Right ventricle myocardium superior (tissue), 1 donor: Measurements from ENCODE around the gene NOVA1. TPM values are rescaled to one million over a fixed set of nuclear protein-coding genes. Genes with fewer than 3 reads are reported as not detected.
A peak's percentile ranks its signal among the peaks of the same experiment; 100 is the strongest.
"Not testable (repeated sequence)": the region's sequence is repeated elsewhere in the genome, so short reads cannot be mapped to it uniquely, and the experiment has no call there.

Experiments
- ATAC-seq: fragments of 200-7000 bp; cut with Tn5 transposase; one replicate; pipeline ENCODE4 v1.9.1; 2020; ENCODE audit warnings: mild to moderate bottlenecking; ENCODE audit not compliant: poor library complexity
- DNase-seq: peaks from one replicate; pipeline ENCODE4 v3.0.0-alpha.2; 2020
- intact Hi-C: fragments of 100-400 bp; cut with DNase I; formaldehyde crosslinking; loops from one replicate; pipeline ENCODE4 v1.11.2; 2022
- long read RNA-seq: library from polyadenylated mRNA; unstranded; transcript quantifications from one replicate; pipeline ENCODE4 v2.0.0, GENCODE V29; 2021
- total RNA-seq: library from RNA; stranded (reverse); fragmentation: NEBNext Ultra II Directional; extraction: Animal tissue kit (Norgen Biotek cat#: 25700); gene quantifications from one replicate; pipeline ENCODE4 v1.2.1, GENCODE V29; 2021
- donor health status: DM: no; HTN: yes; CAD: no; lungs with severe emphysema.

NOVA1 gene
- total RNA-seq = 2.4 TPM
- long read RNA-seq, partial matches to known transcripts = 0 of 2 reads
- long read RNA-seq, other reads (novel, unspliced or antisense) = 2 of 2 reads

- intact Hi-C loops = no loop called here
- ATAC-seq = peak; percentile 72
- no peak for DNase-seq
Observed at GRCh38 chr14:26597589-26598080, at the start of gene NOVA1. NOVA1 (minus strand) TSS chr14:26598033; CDS start chr14:26597436, 597 bp downstream.

- DNase-seq, intact Hi-C loops, ATAC-seq: not testable (repeated sequence)
Observed at GRCh38 chr14:26645057-26645456, 47.2 kb upstream of the NOVA1 start.

GRCh38 chr14:26636561-26636960 is 38.7 kb upstream of the NOVA1 start:
- intact Hi-C loops = no loop called here
- no peak for ATAC-seq
- no peak for DNase-seq

- intact Hi-C loops, DNase-seq, ATAC-seq: not testable (repeated sequence)
Observed at GRCh38 chr14:26634946-26635345, 37.1 kb upstream of the NOVA1 start.

- DNase-seq = no peak
Observed at GRCh38 chr14:26626256-26626655, 28.4 kb upstream of the NOVA1 start.

GRCh38 chr14:26622611-26623010 is 24.8 kb upstream of the NOVA1 start:
- no peak for DNase-seq
- intact Hi-C loops = no loop called here
- no peak for ATAC-seq

More at GRCh38 chr14:26626256-26626655, 28.4 kb upstream of the NOVA1 start:
- intact Hi-C loops = no loop called here
- ATAC-seq = no peak

GRCh38 chr14:26621807-26622560 is 24.2 kb upstream of the NOVA1 start:
- DNase-seq = no peak
- ATAC-seq = no peak
- intact Hi-C loops = no loop called here

GRCh38 chr14:26621364-26621763 is 23.5 kb upstream of the NOVA1 start:
- no peak for ATAC-seq

GRCh38 chr14:26611259-26611658 is 13.4 kb upstream of the NOVA1 start:
- ATAC-seq = no peak
- intact Hi-C loops = no loop called here
- DNase-seq = no peak

More at GRCh38 chr14:26621364-26621763, 23.5 kb upstream of the NOVA1 start:
- intact Hi-C loops = no loop called here
- DNase-seq = no peak

GRCh38 chr14:26606729-26607312 is 9.0 kb upstream of the NOVA1 start:
- intact Hi-C loops = no loop called here
- no peak for DNase-seq
- no peak for ATAC-seq

GRCh38 chr14:26605602-26606001 is 7.8 kb upstream of the NOVA1 start:
- intact Hi-C loops = no loop called here
- ATAC-seq (no peak), DNase-seq (no peak)

- intact Hi-C loops = no loop called here
- no peak for DNase-seq
Observed at GRCh38 chr14:26602902-26603301, 5.1 kb upstream of the NOVA1 start.

GRCh38 chr14:26601856-26602255 is 4.0 kb upstream of the NOVA1 start:
- intact Hi-C loops = no loop called here
- ATAC-seq (no peak), DNase-seq (no peak)

More at GRCh38 chr14:26602902-26603301, 5.1 kb upstream of the NOVA1 start:
- no peak for ATAC-seq

- no peak for ATAC-seq
- no peak for DNase-seq
- intact Hi-C loops = no loop called here
Observed at GRCh38 chr14:26599291-26599690, 1.5 kb upstream of the NOVA1 start.

- ATAC-seq (peak; percentile 11), DNase-seq (peak; percentile 21)
- intact Hi-C loops = no loop called here
Observed at GRCh38 chr14:26598672-26599131, 869 bp upstream of the NOVA1 start.

GRCh38 chr14:26598081-26598671 is 343 bp upstream of the NOVA1 start:
- DNase-seq (peak; percentile 82), ATAC-seq (peak; percentile 92)
- intact Hi-C loops = no loop called here

GRCh38 chr14:26597071-26597588 is 703 bp downstream of the NOVA1 start:
- intact Hi-C loops = no loop called here
- ATAC-seq = peak; percentile 32
- peak; percentile 57 for DNase-seq

- intact Hi-C loops = no loop called here
- DNase-seq (peak; percentile 30), ATAC-seq (no peak)
Observed at GRCh38 chr14:26596543-26597061, 1.2 kb downstream of the NOVA1 start.
